Measurements from ENCODE around the gene MACROD2. TPM values are rescaled to one million over a fixed set of nuclear protein-coding genes. Genes with fewer than 3 reads are reported as not detected.

Gene MACROD2
- total and polyA plus RNA-seq, 2 of the 4 experiments (the other 2 are of a cell fraction) = not detected

- no peak overlapping the region for H2BK20ac ChIP-seq (ENCODE audit: low read depth, low read length)
- no peak overlapping the region for H2AK5ac ChIP-seq (ENCODE audit: low read depth, low read length)
- H3K14ac ChIP-seq (replicated peaks; ENCODE audit: low read depth, low read length) = no peak overlapping the region
- no peak overlapping the region for H3K27ac ChIP-seq (ENCODE audit: insufficient read depth, low read length)
- no peak overlapping the region for H4K5ac ChIP-seq (ENCODE audit: low read depth, low read length)
- H4K8ac ChIP-seq (ENCODE audit: low read depth in 2 of 2, low read length in 2 of 2) = no peak overlapping the region
- H3K4me1 ChIP-seq (ENCODE audit: control insufficient read depth, insufficient read depth, low read length) = no peaks in the 10 kb centered on the region
- no peaks in the 10 kb centered on the region for H3K9me3 ChIP-seq (ENCODE audit: control insufficient read depth, insufficient read depth, low read length)
- no peak overlapping the region for H3K56ac ChIP-seq (ENCODE audit: extremely low read depth, insufficient read depth, low read length)
- dilution Hi-C loops (cut with HindIII; ENCODE audit: low sequenced_read_pairs, unreplicated experiment) = no loop called here
- H2BK120ac ChIP-seq (ENCODE audit: low read depth, low read length) = no peak overlapping the region
- no TSS peak for BruUV-seq (replicated peaks)
- TF ChIP-seq RFX5 (IDR thresholded peaks at IDR 0.05; ENCODE audit: low read depth, low read length) = no peak
- no peak for TF ChIP-seq FOS (IDR thresholded peaks at IDR 0.05; ENCODE audit: low read depth, low read length)
- no peak for TF ChIP-seq CHD1 (IDR thresholded peaks at IDR 0.05; ENCODE audit: low read depth, low read length)
- no peak for TF ChIP-seq RAD21 (IDR thresholded peaks at IDR 0.05; ENCODE audit: low read length)
- TF ChIP-seq MAFK (IDR thresholded peaks at IDR 0.05; ENCODE audit: low read depth, low read length) = no peak
- no peak for TF ChIP-seq POLR2A (IDR thresholded peaks at IDR 0.05; ENCODE audit: low read depth, low read length)
- TF ChIP-seq MXI1 (IDR thresholded peaks at IDR 0.05; ENCODE audit: borderline replicate concordance, low read depth, low read length) = no peak
- H4K91ac ChIP-seq (ENCODE audit: insufficient read depth, low read depth, low read length) = no peak overlapping the region
- no peaks in the 10 kb centered on the region for H3K36me3 ChIP-seq (ENCODE audit: control insufficient read depth, insufficient read depth, low read length)
- H3K9me1 ChIP-seq (ENCODE audit: insufficient read depth, low read length) = no peaks in the 10 kb centered on the region
- H3K4ac ChIP-seq (ENCODE audit: low read depth, low read length) = no peak overlapping the region
- no peak overlapping the region for H3K4me3 ChIP-seq (ENCODE audit: insufficient read depth, low read depth, low read length)
- no peaks in the 10 kb centered on the region for H3K79me1 ChIP-seq (ENCODE audit: low read depth in 1 of 2, low read length in 2 of 2)
- H4K20me1 ChIP-seq (ENCODE audit: insufficient read depth, low read length) = no peaks in the 10 kb centered on the region
- H3K27me3 ChIP-seq (ENCODE audit: control insufficient read depth, insufficient read depth, low read length) = no peaks in the 10 kb centered on the region
- H3K4me2 ChIP-seq (ENCODE audit: low read depth, low read length) = no peak overlapping the region
- intact Hi-C loops (cut with micrococcal nuclease) = loop anchor here (5.0 kb wide), 1 partner anchor 34 kb away; no protein-coding TSS in a partner anchor
- H2BK15ac ChIP-seq (ENCODE audit: low read depth, low read length) = no peak overlapping the region
- no peak for DNase-seq
- no peak overlapping the region for H3K23ac ChIP-seq (ENCODE audit: low read depth, low read length)
- in situ Hi-C loops (cut with MboI; ENCODE audit: low sequenced_read_pairs) = no loop called here
- H2AFZ ChIP-seq (replicated peaks; ENCODE audit: low read length, poor library complexity) = no peak overlapping the region
- H2AK9ac ChIP-seq (replicated peaks; ENCODE audit: low read depth, low read length, poor library complexity) = no peak overlapping the region
- ChIA-PET POLR2A (ENCODE audit: unreplicated experiment) (no interaction called here), CTCF (no interaction called here)
- no peak overlapping the region for H2BK5ac ChIP-seq (ENCODE audit: low read depth, low read length, poor library complexity, severe bottlenecking)
- no peak for ATAC-seq (ENCODE audit: low read depth)
- no CpG with 5 or more reads among the region's 1 CpG for WGBS, 2 experiments (ENCODE audit: extremely low coverage in 2 of 2, insufficient read length in 1 of 2)
- no peak overlapping the region for H3K18ac ChIP-seq (ENCODE audit: low read depth, low read length)
- no peak overlapping the region for H3K9ac ChIP-seq (ENCODE audit: low read depth, low read length)
Observed at GRCh38 chr20:14491436-14491835, 496.1 kb downstream of the MACROD2 start.

Data from IMR-90 (cell line).